Body of pancreas (tissue), 4 donors: Measurements from ENCODE around the gene TOP1.

ENCODE experiments used
- POLR2A ChIP-seq, 3 donors: fragments of 450-650 bp; IDR thresholded peaks; one replicate each; pipeline ENCODE4 v1.6.1; 2016; ENCODE audit warnings: antibody characterized with exemption in 3 of 3, mild to moderate bottlenecking in 2 of 3
- TF ChIP-seq, protein P1 (sequence below), 7 experiments: fragments of 450-650 bp in 4 of 7; fragments of 200-600 bp in 3 of 7; sonication (generic) in 3 of 7; IDR thresholded peaks; one replicate each; pipeline ENCODE4 v1.5.1; 2016 to 2019; ENCODE audit warnings: antibody characterized with exemption in 7 of 7

DNA sequence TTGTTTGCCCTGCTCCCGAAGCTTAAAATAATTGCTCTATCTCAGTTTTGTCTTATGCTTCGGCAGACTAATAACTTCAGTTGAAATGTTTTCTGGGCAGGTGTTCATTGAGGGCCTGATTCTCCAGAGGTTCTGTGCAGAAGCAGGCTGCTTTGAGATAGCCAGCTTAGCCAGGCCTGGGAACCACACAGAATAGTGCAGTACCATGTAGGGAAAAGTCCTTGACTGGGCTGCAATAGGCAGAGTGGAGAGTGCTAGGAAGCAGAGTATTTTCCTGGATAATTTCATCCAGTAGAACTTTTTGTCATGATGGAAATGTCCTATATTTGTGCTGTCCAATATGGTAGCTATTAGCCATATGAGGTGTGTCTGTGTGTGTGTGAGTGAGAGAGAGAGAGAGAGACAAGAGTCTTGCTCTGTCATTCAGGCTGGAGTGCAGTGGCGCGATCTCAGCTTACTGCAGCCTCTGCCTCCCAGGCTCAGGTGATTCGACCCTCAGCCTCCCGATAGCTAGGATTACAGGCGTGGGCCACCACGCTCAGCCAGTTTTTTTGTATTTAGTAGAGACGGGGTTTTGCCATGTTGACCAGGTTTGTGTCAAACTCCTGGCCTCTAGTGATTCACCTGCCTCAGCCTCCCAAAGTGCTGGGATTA, 15.9 kb downstream of the TOP1 start:
- TF ChIP-seq, protein P1, sequence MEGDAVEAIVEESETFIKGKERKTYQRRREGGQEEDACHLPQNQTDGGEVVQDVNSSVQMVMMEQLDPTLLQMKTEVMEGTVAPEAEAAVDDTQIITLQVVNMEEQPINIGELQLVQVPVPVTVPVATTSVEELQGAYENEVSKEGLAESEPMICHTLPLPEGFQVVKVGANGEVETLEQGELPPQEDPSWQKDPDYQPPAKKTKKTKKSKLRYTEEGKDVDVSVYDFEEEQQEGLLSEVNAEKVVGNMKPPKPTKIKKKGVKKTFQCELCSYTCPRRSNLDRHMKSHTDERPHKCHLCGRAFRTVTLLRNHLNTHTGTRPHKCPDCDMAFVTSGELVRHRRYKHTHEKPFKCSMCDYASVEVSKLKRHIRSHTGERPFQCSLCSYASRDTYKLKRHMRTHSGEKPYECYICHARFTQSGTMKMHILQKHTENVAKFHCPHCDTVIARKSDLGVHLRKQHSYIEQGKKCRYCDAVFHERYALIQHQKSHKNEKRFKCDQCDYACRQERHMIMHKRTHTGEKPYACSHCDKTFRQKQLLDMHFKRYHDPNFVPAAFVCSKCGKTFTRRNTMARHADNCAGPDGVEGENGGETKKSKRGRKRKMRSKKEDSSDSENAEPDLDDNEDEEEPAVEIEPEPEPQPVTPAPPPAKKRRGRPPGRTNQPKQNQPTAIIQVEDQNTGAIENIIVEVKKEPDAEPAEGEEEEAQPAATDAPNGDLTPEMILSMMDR (IDR thresholded peaks at IDR 0.05), result no peak
- no peak for TF ChIP-seq POLR2A (IDR thresholded peaks at IDR 0.05)
